Thoracic aorta (tissue), 2 donors: ENCODE measurements around the gene FAAP100. TPM values are rescaled to one million over a fixed set of nuclear protein-coding genes. Genes with fewer than 3 reads are reported as not detected.

Experiments
- ATAC-seq: fragments of 150-250 bp; one replicate; pipeline ENCODE4 v1.8.0; 2017; ENCODE audit warnings: low read depth; ENCODE audit not compliant: insufficient number of reproducible peaks, low FRiP score
- DNase-seq: peaks from one replicate; pipeline ENCODE4 v3.0.0-alpha.2; 2020; ENCODE audit warnings: low spot score
- H3K27ac ChIP-seq, 2 donors: fragments of 200-600 bp; sonication (generic); 1 replicate in 1 of 2; 2 replicates in 1 of 2; pipeline ENCODE4 v1.5.1; 2016; ENCODE audit warnings: mild to moderate bottlenecking in 2 of 2, moderate library complexity in 2 of 2
- H3K27me3 ChIP-seq: fragments of 200-600 bp; sonication (generic); replicated peaks from 2 replicates; pipeline ENCODE4 v1.6.0; 2016; ENCODE audit warnings: mild to moderate bottlenecking; ENCODE audit not compliant: insufficient read depth
- H3K36me3 ChIP-seq: fragments of 200-600 bp; sonication (generic); one replicate; pipeline ENCODE4 v1.5.1; 2016
- H3K4me1 ChIP-seq, 2 donors: fragments of 200-600 bp; sonication (generic); 1 replicate in 1 of 2; 2 replicates in 1 of 2; pipeline versions ENCODE4 v1.5.1 to v1.6.0; 2016; ENCODE audit warnings: low read depth in 2 of 2, mild to moderate bottlenecking in 1 of 2; ENCODE audit not compliant: control insufficient read depth in 1 of 2
- H3K4me3 ChIP-seq: fragments of 200-600 bp; sonication (generic); 2 replicates; pipeline ENCODE4 v1.5.1; 2016; ENCODE audit warnings: mild to moderate bottlenecking
- H3K9me3 ChIP-seq: fragments of 200-600 bp; sonication (generic); 2 replicates; pipeline ENCODE4 v1.5.1; 2016
- CTCF ChIP-seq: fragments of 200-600 bp; sonication (generic); IDR thresholded peaks from one replicate; pipeline ENCODE4 v1.5.1; 2019; ENCODE audit warnings: antibody characterized with exemption
- total RNA-seq, 2 donors: library from RNA; depleted of rRNA; stranded (reverse); fragments of >200 nt; gene quantifications; one replicate each; pipeline versions ENCODE4 v1.1.0 to v1.2.3, GENCODE V29; 2016

Gene FAAP100
- total RNA-seq, 2 donors from 2014 or later, result 43.2 to 57.9 TPM

- H3K4me3 ChIP-seq, result no peak overlapping the region
- ATAC-seq (no peak), DNase-seq (no peak)
- H3K9me3 ChIP-seq, result no peaks in the 10 kb centered on the region
- TF ChIP-seq CTCF, result no peak
- H3K27ac ChIP-seq, result peak overlapping the region; percentile 71 to 83
- H3K27me3 ChIP-seq, result no peaks in the 10 kb centered on the region
- H3K4me1 ChIP-seq, result peaks cover 23 to 30% of the 10 kb centered on the region in 2 donors
- H3K36me3 ChIP-seq, result peaks cover 10% of the 10 kb centered on the region
These were observed 23.7 kb upstream of the FAAP100 start for GRCh38 chr17:81575836-81576235.

- Histone ChIP-seq H3K9me3 (no peaks in the 10 kb centered on the region), H3K27ac (no peak overlapping the region), H3K36me3 (peaks cover 23% of the 10 kb centered on the region), H3K4me1 (peaks cover 23 to 30% of the 10 kb centered on the region in 2 donors), H3K27me3 (no peaks in the 10 kb centered on the region), H3K4me3 (no peak overlapping the region)
- ATAC-seq (no peak), DNase-seq (no peak)
- TF ChIP-seq CTCF, result no peak
These were observed 22.4 kb upstream of the FAAP100 start for GRCh38 chr17:81574643-81574956.

GRCh38 chr17:81573794-81574642 lies 21.9 kb upstream of the FAAP100 start:
- H3K27me3 ChIP-seq, result no peaks in the 10 kb centered on the region
- no peak for TF ChIP-seq CTCF
- no peak for ATAC-seq
- H3K9me3 ChIP-seq, result no peaks in the 10 kb centered on the region
- no peak for DNase-seq
- no peak overlapping the region for H3K27ac ChIP-seq
- peaks cover 23 to 31% of the 10 kb centered on the region in 2 donors for H3K4me1 ChIP-seq
- no peak overlapping the region for H3K4me3 ChIP-seq
- H3K36me3 ChIP-seq, result peaks cover 23% of the 10 kb centered on the region

GRCh38 chr17:81572563-81573168 lies 20.5 kb upstream of the FAAP100 start:
- TF ChIP-seq CTCF, result no peak
- no peak for ATAC-seq
- Histone ChIP-seq H3K36me3 (peaks cover 23% of the 10 kb centered on the region), H3K4me1 (peaks cover 28 to 38% of the 10 kb centered on the region in 2 donors), H3K27ac (no peak overlapping the region), H3K27me3 (no peaks in the 10 kb centered on the region), H3K9me3 (no peaks in the 10 kb centered on the region), H3K4me3 (no peak overlapping the region)
- DNase-seq, result no peak

GRCh38 chr17:81570964-81571363 lies 18.8 kb upstream of the FAAP100 start:
- Histone ChIP-seq H3K27me3 (no peaks in the 10 kb centered on the region), H3K4me1 (peaks cover 25 to 37% of the 10 kb centered on the region in 2 donors), H3K36me3 (peaks cover 23% of the 10 kb centered on the region), H3K27ac (peak overlapping the region in 1 of 2 donors; percentile 93), H3K4me3 (no peak overlapping the region), H3K9me3 (no peaks in the 10 kb centered on the region)
- TF ChIP-seq CTCF, result no peak
- ATAC-seq (no peak), DNase-seq (no peak)
